Measurements from ENCODE around the gene APAF1. TPM values are rescaled to one million over a fixed set of nuclear protein-coding genes. Genes with fewer than 3 reads are reported as not detected.
A peak's percentile ranks its signal among the peaks of the same experiment; 100 is the strongest.
"Not testable (repeated sequence)": the region's sequence is repeated elsewhere in the genome, so short reads cannot be mapped to it uniquely, and the experiment has no call there.

Gene APAF1
- polyA plus RNA-seq, 3 donors = 32.4 to 40.5 (median 32.6) TPM

- DNase-seq (ENCODE audit: extremely low read depth in 1 of 11, low read depth in 9 of 11, low spot score in 4 of 11) = no peak
These were observed 96.6 kb downstream of the APAF1 start for GRCh38 chr12:98741556-98742265.

- no peak for DNase-seq (ENCODE audit: extremely low read depth in 1 of 11, low read depth in 9 of 11, low spot score in 4 of 11)
These were observed 98.4 kb downstream of the APAF1 start for GRCh38 chr12:98743362-98743953.

GRCh38 chr12:98744680-98745079 is 99.6 kb downstream of the APAF1 start:
- DNase-seq (ENCODE audit: extremely low read depth in 1 of 11, low read depth in 9 of 11, low spot score in 4 of 11) = no peak

GRCh38 chr12:98745578-98746391 is 100.7 kb downstream of the APAF1 start:
- peak in 2 of 11 donors; percentile 13 to 24 for DNase-seq (ENCODE audit: extremely low read depth in 1 of 11, low read depth in 9 of 11, low spot score in 4 of 11)

GRCh38 chr12:98748463-98748862 is 103.4 kb downstream of the APAF1 start:
- no peak for DNase-seq (ENCODE audit: extremely low read depth in 1 of 11, low read depth in 9 of 11, low spot score in 4 of 11)

GRCh38 chr12:98750511-98750910 is 105.4 kb downstream of the APAF1 start:
- no peak for DNase-seq (ENCODE audit: extremely low read depth in 1 of 11, low read depth in 9 of 11, low spot score in 4 of 11)

GRCh38 chr12:98751580-98752115 is 106.6 kb downstream of the APAF1 start:
- no peak for DNase-seq (ENCODE audit: extremely low read depth in 1 of 11, low read depth in 9 of 11, low spot score in 4 of 11)

- DNase-seq (ENCODE audit: extremely low read depth in 1 of 11, low read depth in 9 of 11, low spot score in 4 of 11) = no peak
These were observed 107.6 kb downstream of the APAF1 start for GRCh38 chr12:98752726-98753125.

GRCh38 chr12:98754095-98754494 is 109.0 kb downstream of the APAF1 start:
- DNase-seq (ENCODE audit: extremely low read depth in 1 of 11, low read depth in 9 of 11, low spot score in 4 of 11) = no peak

GRCh38 chr12:98755855-98756254 is 110.8 kb downstream of the APAF1 start:
- not testable (repeated sequence) for DNase-seq (ENCODE audit: extremely low read depth in 1 of 11, low read depth in 9 of 11, low spot score in 4 of 11)

GRCh38 chr12:98757455-98757854 is 112.4 kb downstream of the APAF1 start:
- no peak for DNase-seq (ENCODE audit: extremely low read depth in 1 of 11, low read depth in 9 of 11, low spot score in 4 of 11)

- no peak for DNase-seq (ENCODE audit: extremely low read depth in 1 of 11, low read depth in 9 of 11, low spot score in 4 of 11)
These were observed 113.2 kb downstream of the APAF1 start for GRCh38 chr12:98758331-98758730.

GRCh38 chr12:98763656-98764055 is 118.6 kb downstream of the APAF1 start:
- no peak for DNase-seq (ENCODE audit: extremely low read depth in 1 of 11, low read depth in 9 of 11, low spot score in 4 of 11)

GRCh38 chr12:98767248-98767647 is 122.2 kb downstream of the APAF1 start:
- DNase-seq (ENCODE audit: extremely low read depth in 1 of 11, low read depth in 9 of 11, low spot score in 4 of 11) = no peak

GRCh38 chr12:98769068-98769467 is 124.0 kb downstream of the APAF1 start:
- DNase-seq (ENCODE audit: extremely low read depth in 1 of 11, low read depth in 9 of 11, low spot score in 4 of 11) = no peak

- no peak for DNase-seq (ENCODE audit: extremely low read depth in 1 of 11, low read depth in 9 of 11, low spot score in 4 of 11)
These were observed 125.1 kb downstream of the APAF1 start for GRCh38 chr12:98770230-98770629.

- DNase-seq (ENCODE audit: extremely low read depth in 1 of 11, low read depth in 9 of 11, low spot score in 4 of 11) = no peak
These were observed 127.0 kb downstream of the APAF1 start for GRCh38 chr12:98771811-98772752.

- DNase-seq (ENCODE audit: extremely low read depth in 1 of 11, low read depth in 9 of 11, low spot score in 4 of 11) = no peak
These were observed 127.7 kb downstream of the APAF1 start for GRCh38 chr12:98772818-98773217.

- no peak for DNase-seq (ENCODE audit: extremely low read depth in 1 of 11, low read depth in 9 of 11, low spot score in 4 of 11)
These were observed 135.2 kb downstream of the APAF1 start for GRCh38 chr12:98780261-98780660.

All from renal cortex interstitium (tissue), 11 donors.